ENCODE results near the gene GCAT.

GCAT gene

GRCh38 chr22:37842015-37842793 lies 34.5 kb downstream of the GCAT start:
- no peak for DNase-seq (ENCODE audit: low read depth in 2 of 2)

- DNase-seq (ENCODE audit: low read depth in 2 of 2): peak in 1 of 2 donors; percentile 44
Observed at GRCh38 chr22:37843741-37844089, 36.0 kb downstream of the GCAT start.

GRCh38 chr22:37844904-37845329 lies 37.2 kb downstream of the GCAT start:
- DNase-seq (ENCODE audit: low read depth in 2 of 2): no peak

- no peak for DNase-seq (ENCODE audit: low read depth in 2 of 2)
Observed at GRCh38 chr22:37846433-37846832, 38.7 kb downstream of the GCAT start.

- no peak for DNase-seq (ENCODE audit: low read depth in 2 of 2)
Observed at GRCh38 chr22:37848587-37849088, 40.9 kb downstream of the GCAT start.

- DNase-seq (ENCODE audit: low read depth in 2 of 2): peak; percentile 76 to 82
Observed at GRCh38 chr22:37849089-37849751, 41.5 kb downstream of the GCAT start, which contains the start of gene EIF3L. Gene EIF3L (plus strand): TSS chr22:37849419. CDS start chr22:37849450, 31 bp downstream.

- DNase-seq (ENCODE audit: low read depth in 2 of 2): no peak
Observed at GRCh38 chr22:37850801-37851200, 43.1 kb downstream of the GCAT start.

- DNase-seq (ENCODE audit: low read depth in 2 of 2): no peak
Observed at GRCh38 chr22:37852418-37852817, 44.7 kb downstream of the GCAT start.

- no peak for DNase-seq (ENCODE audit: low read depth in 2 of 2)
Observed at GRCh38 chr22:37854946-37855345, 47.2 kb downstream of the GCAT start.

GRCh38 chr22:37855462-37855861 lies 47.7 kb downstream of the GCAT start:
- DNase-seq (ENCODE audit: low read depth in 2 of 2): no peak

GRCh38 chr22:37860796-37861421 lies 53.2 kb downstream of the GCAT start:
- DNase-seq (ENCODE audit: low read depth in 2 of 2): no peak

GRCh38 chr22:37862570-37863325 lies 55.0 kb downstream of the GCAT start:
- DNase-seq (ENCODE audit: low read depth in 2 of 2): no peak

GRCh38 chr22:37865510-37865909 lies 57.8 kb downstream of the GCAT start:
- DNase-seq (ENCODE audit: low read depth in 2 of 2): no peak

Measured in stimulated activated CD4-positive, alpha-beta T cell treated with anti-CD3 and anti-CD28 coated beads, Interleukin-1b, Interleukin-23, amount 100 ng/mL, for 4 hours (primary cell).